NT2/D1 (cell line): ENCODE data around the gene PLPP1.

Experiments
- DNase-seq: peaks from one replicate; pipeline ENCODE4 v3.0.0-alpha.2; 2011; ENCODE audit warnings: low read depth, low spot score
- H3K27me3 ChIP-seq: 2 replicates; pipeline ENCODE4 v1.6.0; 2011; ENCODE audit warnings: mild to moderate bottlenecking; ENCODE audit not compliant: insufficient read length, insufficient read depth
- H3K36me3 ChIP-seq: 2 replicates; pipeline ENCODE4 v1.6.1; 2011; ENCODE audit warnings: mild to moderate bottlenecking, low read length, mixed read lengths; ENCODE audit not compliant: insufficient read depth, insufficient read length
- H3K4me1 ChIP-seq: 2 replicates; pipeline ENCODE4 v1.5.1; 2011; ENCODE audit not compliant: insufficient read depth, insufficient read length
- H3K4me3 ChIP-seq: 2 replicates; pipeline ENCODE4 v1.5.1; 2011; ENCODE audit warnings: low read depth; ENCODE audit not compliant: insufficient read length
- H3K9ac ChIP-seq: 2 replicates; pipeline ENCODE4 v1.6.0; 2011; ENCODE audit warnings: low read depth; ENCODE audit not compliant: insufficient read length
- H3K9me3 ChIP-seq: 2 replicates; pipeline ENCODE4 v1.5.1; 2011; ENCODE audit warnings: mild to moderate bottlenecking, low read length; ENCODE audit not compliant: insufficient read depth
- SUZ12 ChIP-seq: IDR thresholded peaks from 2 replicates; pipeline ENCODE4 v1.6.1; 2011; ENCODE audit not compliant: insufficient read length, insufficient read depth; ENCODE audit errors: extremely low read depth
- YY1 ChIP-seq: IDR thresholded peaks from 2 replicates; pipeline ENCODE4 v1.6.1; 2011; ENCODE audit not compliant: insufficient read length, insufficient read depth
- ZNF274 ChIP-seq: IDR thresholded peaks from 2 replicates; pipeline ENCODE4 v1.6.1; 2011; ENCODE audit warnings: mild to moderate bottlenecking, low read depth, low read length

The PLPP1 gene

DNA sequence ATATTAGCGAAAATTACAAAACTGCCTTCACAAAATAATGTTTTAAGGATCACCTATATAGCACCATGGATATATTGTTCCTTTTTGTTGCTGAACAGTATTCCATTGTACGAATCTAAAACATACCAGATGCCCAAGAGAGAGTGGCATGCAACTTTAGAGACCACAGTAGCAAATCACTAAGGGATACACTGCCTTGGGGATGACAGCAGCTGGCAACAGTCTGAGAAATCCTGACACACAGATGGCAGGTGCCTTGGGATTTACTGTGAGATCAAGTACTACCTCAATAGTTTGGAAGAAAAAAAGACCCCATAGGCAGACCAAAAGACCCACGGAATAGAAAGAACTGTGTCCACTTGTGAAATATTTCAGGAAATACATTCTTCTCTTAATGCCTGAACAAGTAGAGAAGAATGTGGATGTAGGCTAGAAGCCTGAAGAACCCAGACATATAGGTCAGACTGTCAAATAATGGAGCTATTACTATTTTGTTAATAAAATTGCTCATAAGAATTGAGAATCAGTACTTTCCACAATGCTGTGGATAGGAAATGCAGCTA, 53.4 kb downstream of the PLPP1 start:
- no peak for TF ChIP-seq SUZ12
- no peak for TF ChIP-seq YY1
- TF ChIP-seq ZNF274, result no peak
- H3K36me3 ChIP-seq, result no peaks in the 10 kb centered on the region
- no peaks in the 10 kb centered on the region for H3K9me3 ChIP-seq
- H3K4me1 ChIP-seq, result peaks cover 3% of the 10 kb centered on the region
- no peak for DNase-seq
- no peak overlapping the region for H3K4me3 ChIP-seq
- H3K9ac ChIP-seq, result no peak overlapping the region
- no peaks in the 10 kb centered on the region for H3K27me3 ChIP-seq

DNA sequence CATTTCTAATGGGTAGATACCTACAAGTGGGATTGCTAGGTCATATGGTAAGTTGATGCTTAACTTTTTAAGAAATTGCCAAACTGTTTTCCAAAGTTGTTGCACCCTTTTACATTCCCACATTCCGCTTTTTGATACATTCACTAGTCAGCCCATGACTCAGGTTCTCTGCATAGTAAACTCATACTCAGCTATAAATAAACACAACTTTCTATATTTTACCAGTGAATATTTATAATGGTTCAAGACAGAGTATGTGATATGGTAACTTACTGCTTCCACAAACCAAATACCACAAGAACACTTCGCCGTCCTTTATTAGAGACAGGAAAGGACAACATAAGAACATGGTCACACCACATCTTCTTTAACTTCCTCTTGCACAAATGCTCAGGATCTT, 54.0 kb downstream of the PLPP1 start:
- Histone ChIP-seq H3K4me3 (no peak overlapping the region), H3K4me1 (peaks cover 3% of the 10 kb centered on the region), H3K9ac (no peak overlapping the region), H3K9me3 (no peaks in the 10 kb centered on the region), H3K36me3 (no peaks in the 10 kb centered on the region), H3K27me3 (no peaks in the 10 kb centered on the region)
- TF ChIP-seq ZNF274 (no peak), YY1 (no peak), SUZ12 (no peak)
- no peak for DNase-seq

- no peak for DNase-seq
- no peaks in the 10 kb centered on the region for H3K4me1 ChIP-seq
- no peaks in the 10 kb centered on the region for H3K9me3 ChIP-seq
- H3K27me3 ChIP-seq, result no peaks in the 10 kb centered on the region
- H3K4me3 ChIP-seq, result no peak overlapping the region
- peaks cover 3% of the 10 kb centered on the region for H3K36me3 ChIP-seq
- no peak overlapping the region for H3K9ac ChIP-seq
- TF ChIP-seq ZNF274, result no peak
- TF ChIP-seq SUZ12, result no peak
- no peak for TF ChIP-seq YY1
These were observed 62.1 kb downstream of the PLPP1 start for GRCh38 chr5:55472642-55473041.

DNA sequence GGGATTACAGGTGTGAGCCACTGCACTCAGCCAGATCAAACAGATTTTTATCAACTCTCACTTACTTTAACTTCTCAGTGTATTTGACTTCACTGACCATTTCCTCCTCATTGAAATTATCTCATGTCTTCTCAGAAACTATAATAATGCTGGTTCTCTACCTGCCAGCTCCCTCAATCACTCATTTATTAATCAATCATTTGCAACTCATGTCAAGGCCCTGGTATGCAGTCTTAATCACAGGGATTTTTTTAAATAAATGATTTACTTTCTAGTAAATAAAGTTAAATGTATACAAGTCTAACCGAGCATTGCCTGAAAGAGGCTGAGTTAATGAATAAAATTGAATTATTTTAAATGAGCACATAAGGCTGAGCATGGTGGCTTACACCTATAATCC, 63.3 kb downstream of the PLPP1 start:
- no peak overlapping the region for H3K9ac ChIP-seq
- H3K36me3 ChIP-seq, result peaks cover 4% of the 10 kb centered on the region
- H3K27me3 ChIP-seq, result no peaks in the 10 kb centered on the region
- TF ChIP-seq YY1 (no peak), ZNF274 (no peak), SUZ12 (no peak)
- no peaks in the 10 kb centered on the region for H3K4me1 ChIP-seq
- DNase-seq, result no peak
- H3K4me3 ChIP-seq, result no peak overlapping the region
- H3K9me3 ChIP-seq, result no peaks in the 10 kb centered on the region

GRCh38 chr5:55470282-55470681, 64.5 kb downstream of the PLPP1 start:
- Histone ChIP-seq H3K4me1 (no peaks in the 10 kb centered on the region), H3K36me3 (peaks cover 4% of the 10 kb centered on the region), H3K4me3 (no peak overlapping the region), H3K9ac (no peak overlapping the region), H3K9me3 (no peaks in the 10 kb centered on the region), H3K27me3 (no peaks in the 10 kb centered on the region)
- TF ChIP-seq SUZ12 (no peak), ZNF274 (no peak), YY1 (no peak)
- no peak for DNase-seq

GRCh38 chr5:55469839-55470238, 64.9 kb downstream of the PLPP1 start:
- Histone ChIP-seq H3K4me3 (no peak overlapping the region), H3K9me3 (no peaks in the 10 kb centered on the region), H3K27me3 (no peaks in the 10 kb centered on the region), H3K9ac (no peak overlapping the region), H3K36me3 (peaks cover 4% of the 10 kb centered on the region), H3K4me1 (no peaks in the 10 kb centered on the region)
- no peak for TF ChIP-seq SUZ12
- TF ChIP-seq YY1, result no peak
- TF ChIP-seq ZNF274, result no peak
- no peak for DNase-seq

GRCh38 chr5:55467862-55468551, 66.8 kb downstream of the PLPP1 start:
- Histone ChIP-seq H3K9ac (no peak overlapping the region), H3K4me1 (no peaks in the 10 kb centered on the region), H3K9me3 (no peaks in the 10 kb centered on the region), H3K27me3 (no peaks in the 10 kb centered on the region), H3K4me3 (no peak overlapping the region), H3K36me3 (peaks cover 4% of the 10 kb centered on the region)
- DNase-seq, result no peak
- TF ChIP-seq SUZ12, result no peak
- TF ChIP-seq ZNF274, result no peak
- no peak for TF ChIP-seq YY1
